Left lobe of liver (tissue), 2 donors: ENCODE measurements around the gene KRTAP4-16. TPM values are rescaled to one million over a fixed set of nuclear protein-coding genes. Genes with fewer than 3 reads are reported as not detected.
"Not testable (repeated sequence)": the region's sequence is repeated elsewhere in the genome, so short reads cannot be mapped to it uniquely, and the experiment has no call there.

Experiments used
- ATAC-seq: fragments of 200-7000 bp; cut with Tn5 transposase; one replicate; pipeline ENCODE4 v1.9.1; 2020; ENCODE audit warnings: mild to moderate bottlenecking, moderate library complexity
- DNase-seq: peaks from one replicate; pipeline ENCODE4 v3.0.0-alpha.2; 2020; ENCODE audit warnings: low spot score
- total RNA-seq: library from RNA; stranded (reverse); gene quantifications from one replicate; pipeline ENCODE4 v1.2.1, GENCODE V29; 2021
- donor health status: DM: no; HTN: no; CAD: no; lungs with moderate emphysema.
- donor health status: DM: no; HTN: yes; CAD: no.

Gene KRTAP4-16
- not detected for total RNA-seq

DNA sequence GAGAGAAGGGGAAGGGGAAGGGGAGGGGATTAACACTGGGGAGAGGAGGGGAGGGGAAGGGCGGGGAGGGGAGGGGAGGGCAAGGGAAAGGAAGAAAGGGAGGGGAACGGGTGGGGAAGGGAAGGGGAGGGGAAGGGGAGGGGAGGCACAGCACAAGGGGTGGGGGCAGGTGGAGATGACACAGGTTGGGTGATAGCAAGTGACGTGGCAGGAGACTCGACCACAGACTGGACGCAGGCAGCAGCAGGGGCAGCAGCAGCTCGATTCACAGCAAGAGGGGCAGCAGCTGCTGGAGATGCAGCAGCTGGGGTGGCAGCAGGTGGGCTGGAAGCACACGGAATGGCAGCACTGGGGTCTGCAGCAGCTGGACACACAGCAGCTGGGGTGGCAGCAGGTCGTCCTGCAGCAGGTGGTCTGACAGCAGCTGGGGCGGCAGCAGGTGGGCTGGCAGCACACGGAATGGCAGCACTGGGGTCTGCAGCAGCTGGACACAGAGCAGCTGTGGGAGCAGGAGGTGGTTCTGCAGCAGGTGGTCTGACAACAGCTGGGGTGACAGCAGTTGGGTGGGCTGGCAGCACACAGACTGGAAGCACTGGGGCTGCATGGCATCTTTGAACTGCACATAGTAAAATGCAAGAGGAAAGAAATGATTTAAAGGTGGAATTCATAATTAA is at the start of gene KRTAP4-16:
TSS of gene KRTAP4-16 (minus strand) at position 624 of the 674 bp plus-strand sequence. CDS start at position 624, 0 bp downstream.
- no peak for ATAC-seq
- no peak for DNase-seq

DNA sequence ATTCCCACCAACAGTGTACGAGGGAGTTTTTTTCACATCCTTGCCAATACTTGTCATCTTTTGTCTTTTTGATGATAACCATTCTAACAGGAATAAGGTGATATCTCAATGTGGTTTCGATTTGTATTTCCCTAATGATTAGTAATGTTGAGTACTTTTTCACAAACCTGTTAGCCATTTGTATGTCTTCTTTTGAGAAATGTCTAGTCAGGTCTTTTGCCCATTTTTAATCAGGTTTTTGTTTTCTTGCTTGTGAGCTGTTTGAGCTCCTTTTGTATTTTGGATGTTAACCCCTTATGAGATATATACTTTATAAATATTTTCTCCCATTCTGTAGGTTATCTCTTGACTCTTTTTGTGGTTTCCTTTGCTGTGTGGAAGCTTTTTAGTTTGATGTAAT is 49.5 kb upstream of the KRTAP4-16 start:
- no peak for ATAC-seq
- no peak for DNase-seq

DNA sequence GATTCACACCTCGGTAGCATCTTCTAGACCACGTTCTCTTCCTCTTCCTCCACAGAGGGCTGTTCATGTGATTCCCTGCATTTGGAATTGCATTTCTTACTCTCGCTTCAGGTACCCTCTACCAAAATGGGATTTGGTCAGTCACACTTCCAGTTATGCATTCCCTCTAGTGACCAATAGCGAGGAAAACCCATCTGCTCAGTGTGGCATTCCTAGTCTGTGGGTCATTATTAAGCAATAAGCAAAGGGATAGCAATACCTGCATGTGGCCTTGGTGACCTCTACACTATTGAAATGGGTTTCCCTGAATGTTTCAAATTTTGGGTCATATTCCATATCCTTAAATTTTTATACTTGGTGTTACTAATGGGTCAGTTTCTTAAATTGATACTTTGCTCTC is 48.0 kb upstream of the KRTAP4-16 start:
- DNase-seq (no peak), ATAC-seq (no peak)

DNA sequence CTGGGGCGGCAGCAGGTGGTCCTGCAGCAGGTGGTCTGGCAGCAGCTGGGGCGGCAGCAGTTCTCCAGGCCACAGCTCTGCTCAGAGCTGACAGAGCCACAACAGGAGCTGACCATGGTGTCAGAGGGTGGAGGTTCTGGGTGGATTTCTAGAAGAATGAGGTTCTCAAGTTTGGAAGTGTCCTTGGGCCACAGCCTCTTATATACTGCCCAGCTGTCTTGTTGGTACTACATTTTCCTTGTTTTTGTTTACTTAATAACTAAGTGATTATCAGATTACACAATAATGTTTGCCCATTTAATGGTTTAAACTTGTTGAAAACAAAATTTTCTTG is 47.6 kb upstream of the KRTAP4-16 start, which contains the start of gene KRTAP4-5:
TSS of gene KRTAP4-5 (minus strand) at position 174 of the 334 bp plus-strand sequence. CDS start at position 116, 58 bp downstream.
- ATAC-seq (no peak), DNase-seq (no peak)

DNA sequence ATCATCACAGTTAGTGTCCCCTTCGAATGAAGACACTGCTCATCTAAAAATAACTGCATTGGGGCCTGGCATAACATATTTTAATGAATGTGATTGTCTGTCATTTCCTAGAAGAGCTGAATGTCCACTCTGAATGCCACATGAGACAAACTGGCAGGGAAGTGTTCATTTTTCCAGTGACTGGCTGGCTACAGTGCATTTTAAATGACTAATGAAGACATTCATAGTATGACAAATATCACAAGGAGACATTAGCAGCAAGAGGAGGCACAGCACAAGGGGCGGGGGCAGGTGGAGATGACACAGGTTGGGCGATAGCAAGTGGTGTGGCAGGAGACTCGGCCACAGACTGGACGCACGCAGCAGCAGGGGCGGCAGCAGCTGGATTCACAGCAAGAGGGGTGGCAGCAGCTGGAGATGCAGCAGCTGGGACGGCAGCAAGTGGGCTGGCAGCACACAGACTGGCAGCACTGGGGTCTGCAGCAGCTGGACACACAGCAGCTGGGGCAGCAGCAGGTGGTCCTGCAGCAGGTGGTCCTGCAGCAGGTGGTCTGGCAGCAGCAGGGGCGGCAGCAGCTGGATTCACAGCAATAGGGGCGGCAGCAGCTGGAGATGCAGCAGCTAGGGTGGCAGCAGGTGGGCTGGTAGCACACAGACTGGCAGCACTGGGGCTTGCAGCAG is 47.1 kb upstream of the KRTAP4-16 start:
- ATAC-seq, DNase-seq: not testable (repeated sequence)

DNA sequence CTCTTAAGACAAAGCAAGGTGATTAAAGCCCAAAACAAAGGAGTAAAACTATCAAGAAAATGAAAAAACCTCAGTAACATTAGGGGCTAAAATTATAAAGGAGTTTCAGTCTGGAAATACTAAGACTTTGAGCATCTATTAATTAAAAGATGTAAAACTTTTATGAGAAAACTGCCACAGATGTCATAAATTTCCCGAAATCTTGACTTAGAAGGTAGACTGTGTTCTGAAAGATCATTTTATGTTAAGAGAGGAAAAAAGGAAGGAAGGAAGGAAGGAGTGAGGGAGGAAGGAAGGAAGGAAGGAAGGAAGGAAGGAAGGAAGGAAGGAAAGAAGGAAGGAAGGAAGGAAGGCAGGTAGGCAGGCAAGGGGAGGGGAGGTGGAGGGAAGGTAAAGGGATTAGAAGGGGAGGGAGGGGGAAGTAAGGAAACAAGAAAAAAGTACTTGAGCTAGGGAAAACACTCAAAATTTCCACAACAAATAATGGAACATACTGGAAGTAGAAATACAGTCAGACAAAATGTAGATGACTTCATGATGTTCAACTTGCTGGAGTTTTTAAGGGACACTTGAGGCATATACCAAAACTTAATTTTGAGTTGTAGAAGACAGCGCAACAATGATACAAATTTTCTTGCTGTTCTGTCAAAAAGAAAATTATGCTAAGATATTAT is 45.7 kb upstream of the KRTAP4-16 start:
- DNase-seq: no peak
- no peak for ATAC-seq

DNA sequence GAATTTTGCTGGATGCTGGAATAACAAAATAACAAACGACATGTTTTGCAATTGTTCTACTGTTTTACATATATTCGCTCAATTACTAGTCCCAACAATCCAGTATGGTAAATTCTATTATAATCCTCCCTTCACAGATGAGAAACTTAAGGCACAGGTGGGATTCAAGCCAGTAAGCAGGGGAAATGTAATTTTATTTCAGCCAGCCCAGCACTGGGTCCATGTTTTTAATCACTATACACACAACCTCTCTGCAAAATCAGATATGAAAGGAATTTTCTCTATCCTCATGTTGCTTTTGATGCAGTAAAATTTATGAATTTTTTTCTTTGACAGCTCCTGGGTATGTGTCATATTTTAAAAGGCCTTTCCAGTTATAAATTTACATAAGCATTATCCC is 43.3 kb upstream of the KRTAP4-16 start:
- ATAC-seq (no peak), DNase-seq (no peak)

DNA sequence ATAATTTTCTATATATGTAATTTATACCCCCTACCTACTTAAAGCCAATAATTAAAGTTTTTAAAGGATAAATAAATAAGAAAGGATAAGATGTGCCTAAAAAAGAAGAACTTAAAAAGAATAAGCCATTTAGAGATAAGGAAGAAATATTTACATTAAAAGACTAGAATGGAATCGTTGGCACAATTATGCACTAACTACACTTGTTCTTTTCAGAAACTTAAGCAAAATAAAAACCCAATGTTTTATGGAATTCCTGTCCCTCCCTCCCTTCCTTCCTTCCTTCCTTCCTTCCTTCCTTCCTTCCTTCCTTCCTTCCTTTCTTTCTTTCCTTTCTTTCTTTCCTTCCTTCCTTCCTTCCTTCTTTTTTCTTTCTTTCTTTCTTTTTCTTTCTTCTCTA is 42.8 kb upstream of the KRTAP4-16 start:
- ATAC-seq (no peak), DNase-seq (no peak)

DNA sequence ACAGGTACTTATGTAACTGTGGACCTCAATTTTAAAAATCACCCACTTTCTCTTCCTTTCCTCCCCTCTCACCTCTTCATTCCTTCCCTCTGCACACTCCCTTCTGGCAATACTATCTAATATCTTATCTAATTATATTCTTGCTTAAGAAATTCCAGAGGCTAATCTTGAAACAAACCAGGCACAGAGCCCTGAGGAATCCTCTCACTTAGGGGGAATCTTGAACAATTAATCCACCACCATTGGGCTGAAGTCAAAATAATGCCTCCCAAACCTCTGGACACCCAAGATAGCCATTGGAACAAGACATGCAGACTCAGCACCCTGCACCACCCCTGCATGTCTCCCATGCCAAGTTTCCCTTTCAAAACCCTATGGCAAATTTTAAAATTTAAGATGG is 39.4 kb upstream of the KRTAP4-16 start:
- no peak for DNase-seq
- no peak for ATAC-seq

DNA sequence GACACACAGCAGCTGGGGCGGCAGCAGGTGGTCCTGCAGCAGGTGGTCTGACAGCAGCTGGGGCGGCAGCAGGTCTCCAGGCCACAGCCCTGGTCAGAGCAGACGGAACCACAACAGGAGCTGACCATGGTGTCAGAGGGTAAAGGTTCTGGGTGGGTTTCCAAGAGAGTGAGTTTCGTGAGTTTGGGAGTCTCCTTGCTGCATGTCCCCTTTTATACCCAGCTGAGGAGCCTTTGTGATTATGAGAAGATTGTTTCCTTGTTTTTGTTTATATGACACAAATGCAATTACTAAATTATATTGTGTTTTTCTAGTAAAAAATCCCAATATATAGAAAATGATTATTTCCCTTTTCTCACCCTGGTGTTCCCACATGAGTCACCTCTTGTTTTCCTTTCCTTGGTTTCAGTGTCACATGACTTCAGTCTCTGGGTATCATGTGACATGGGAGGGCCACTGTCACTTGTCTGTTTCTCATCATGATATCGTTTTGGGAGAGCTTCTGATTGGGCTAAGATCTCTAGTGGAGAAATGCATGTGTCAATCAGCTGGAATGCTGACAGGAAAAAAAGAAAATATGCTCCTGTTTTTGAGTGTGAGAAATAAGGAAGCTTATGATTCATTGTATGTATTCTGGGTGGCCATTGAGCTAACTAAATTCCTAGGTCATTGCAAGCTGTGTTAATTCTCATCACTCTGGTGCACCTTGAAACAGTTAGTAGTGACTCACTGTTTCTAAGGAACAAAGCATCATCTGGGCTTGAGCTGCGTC is 38.5 kb upstream of the KRTAP4-16 start, which contains the start of gene KRTAP4-6:
TSS of gene KRTAP4-6 (minus strand) at position 185 of the 772 bp plus-strand sequence. CDS start at position 128, 57 bp downstream.
- DNase-seq: no peak
- no peak for ATAC-seq

DNA sequence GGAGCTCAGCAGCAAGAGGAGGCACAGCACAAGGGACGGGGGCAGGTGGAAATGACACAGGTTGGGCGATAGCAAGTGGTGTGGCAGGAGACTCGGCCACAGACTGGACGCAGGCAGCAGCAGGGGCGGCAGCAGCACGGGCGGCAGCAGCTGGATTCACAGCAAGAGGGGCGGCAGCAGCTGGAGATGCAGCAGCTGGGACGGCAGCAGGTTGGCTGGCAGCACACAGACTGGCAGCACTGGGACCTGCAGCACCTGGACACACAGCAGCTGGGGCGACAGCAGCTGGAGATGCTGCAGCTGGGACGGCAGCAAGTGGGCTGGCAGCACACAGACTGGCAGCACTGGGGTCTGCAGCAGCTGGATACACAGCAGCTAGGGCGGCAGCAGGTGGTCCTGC is 37.9 kb upstream of the KRTAP4-16 start:
- not testable (repeated sequence) for ATAC-seq, DNase-seq

DNA sequence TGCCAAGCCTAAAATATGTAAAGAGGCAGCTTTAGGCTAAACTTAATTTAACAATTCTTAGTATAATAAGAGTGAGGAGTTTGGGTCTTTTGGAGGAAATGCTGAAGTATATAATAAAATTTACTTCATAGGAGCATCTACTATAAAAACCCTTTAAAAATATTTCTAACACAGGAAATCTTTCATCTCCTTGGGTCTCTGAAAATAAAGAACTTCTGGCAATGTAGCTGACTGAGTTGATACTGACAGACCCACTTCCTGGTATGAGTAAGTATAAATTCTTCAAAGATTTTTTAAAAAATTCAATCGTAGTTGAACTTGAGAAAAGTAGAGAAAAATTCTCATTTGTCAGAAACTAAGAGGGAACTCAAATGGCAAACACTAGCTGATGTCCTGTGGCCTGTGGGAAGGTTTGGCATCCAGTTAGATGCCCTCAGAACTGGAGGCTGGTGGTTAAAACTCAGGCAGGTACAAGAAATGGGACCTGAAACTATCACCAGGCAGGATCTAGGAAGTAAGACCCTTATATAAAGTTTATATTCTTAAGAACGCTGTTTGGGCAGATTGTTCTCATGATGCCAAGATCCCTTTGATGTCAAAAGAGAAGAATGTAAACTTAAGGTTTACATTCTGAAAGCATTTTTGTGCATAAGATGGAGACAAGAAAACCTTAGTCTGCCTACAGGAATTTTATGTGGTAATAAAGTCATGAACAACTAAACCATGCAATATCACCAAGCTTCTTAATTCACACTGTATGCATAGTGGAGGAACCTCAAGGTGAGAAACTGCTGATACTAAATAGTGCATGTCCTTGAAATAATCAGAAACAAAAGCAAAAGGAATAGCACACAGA is 32.1 kb upstream of the KRTAP4-16 start:
- DNase-seq (no peak), ATAC-seq (no peak)

DNA sequence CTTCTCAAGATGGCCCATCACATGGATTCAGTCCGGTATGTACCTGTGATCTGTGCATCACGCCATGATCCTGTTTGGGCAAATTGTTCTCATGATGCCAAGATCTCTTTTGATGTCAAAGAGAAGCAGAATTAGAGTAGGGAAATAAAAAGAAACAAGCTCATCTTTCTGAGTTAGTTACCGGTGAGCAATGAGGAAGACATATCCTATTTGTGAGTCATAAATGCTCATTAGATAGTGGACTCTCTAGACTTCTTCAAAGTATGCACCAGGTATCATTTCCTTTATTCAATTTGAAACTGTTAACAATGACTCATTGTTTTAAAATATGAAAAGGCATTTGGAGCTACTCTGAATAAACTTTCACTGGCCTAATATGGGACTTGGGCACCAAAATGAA is 30.0 kb upstream of the KRTAP4-16 start:
- DNase-seq: no peak
- no peak for ATAC-seq

DNA sequence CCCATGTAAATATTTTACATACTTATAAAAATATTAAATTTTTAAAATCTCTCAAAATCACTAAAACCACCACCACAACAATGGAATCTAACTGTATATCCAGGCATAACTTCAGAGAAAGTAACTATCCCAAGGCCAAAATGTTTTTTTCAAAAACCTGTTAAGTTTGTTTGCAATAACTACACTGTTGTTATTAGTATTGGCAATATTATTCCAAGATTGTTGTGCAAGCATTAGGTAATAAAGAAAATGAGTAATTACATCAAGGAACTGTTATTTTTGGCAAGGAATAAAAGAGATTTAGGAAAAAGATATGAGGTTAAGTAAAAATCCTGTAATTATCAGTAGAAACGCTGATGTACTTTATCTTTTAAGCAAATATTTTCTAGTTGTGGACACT is 25.4 kb upstream of the KRTAP4-16 start:
- no peak for DNase-seq

DNA sequence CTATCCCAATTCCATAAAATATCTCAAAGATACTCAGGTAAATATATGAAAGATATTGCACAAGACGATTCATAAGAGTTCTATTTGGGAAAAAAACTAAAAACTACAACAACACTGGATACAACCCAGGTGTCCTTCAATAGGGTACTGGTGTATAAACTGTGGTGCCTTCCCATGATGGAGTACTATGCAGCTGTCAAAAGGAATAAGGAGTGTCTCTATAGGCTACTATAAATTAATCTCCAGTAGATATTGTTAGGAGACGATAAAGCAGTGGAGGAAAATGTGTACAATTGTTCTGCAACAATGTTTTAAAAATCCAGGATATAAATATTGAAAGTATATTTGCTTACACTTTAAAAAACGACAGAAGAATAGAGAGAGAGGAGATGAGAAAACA is 24.4 kb upstream of the KRTAP4-16 start:
- no peak for DNase-seq
- no peak for ATAC-seq

More for the DNA sequence above, 25.4 kb upstream of the KRTAP4-16 start:
- ATAC-seq: no peak

DNA sequence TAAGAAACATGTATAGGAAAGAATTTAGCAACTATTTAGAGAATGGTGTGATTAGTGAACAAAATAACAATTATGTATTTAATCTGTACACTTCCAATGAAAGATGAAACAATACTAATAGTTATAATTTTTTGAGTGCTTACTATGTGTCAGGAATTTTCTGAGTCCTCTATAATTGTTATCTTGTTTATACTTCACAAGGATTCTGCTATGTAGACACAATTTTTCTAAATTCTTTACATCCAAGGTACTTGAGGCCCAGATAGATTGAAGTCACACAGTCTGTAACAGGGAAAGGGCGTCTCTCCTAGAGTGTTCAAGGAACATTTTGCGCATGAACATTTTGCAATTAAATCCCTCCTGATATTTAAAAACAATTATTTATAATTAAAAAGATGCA is 23.1 kb upstream of the KRTAP4-16 start:
- no peak for ATAC-seq

DNA sequence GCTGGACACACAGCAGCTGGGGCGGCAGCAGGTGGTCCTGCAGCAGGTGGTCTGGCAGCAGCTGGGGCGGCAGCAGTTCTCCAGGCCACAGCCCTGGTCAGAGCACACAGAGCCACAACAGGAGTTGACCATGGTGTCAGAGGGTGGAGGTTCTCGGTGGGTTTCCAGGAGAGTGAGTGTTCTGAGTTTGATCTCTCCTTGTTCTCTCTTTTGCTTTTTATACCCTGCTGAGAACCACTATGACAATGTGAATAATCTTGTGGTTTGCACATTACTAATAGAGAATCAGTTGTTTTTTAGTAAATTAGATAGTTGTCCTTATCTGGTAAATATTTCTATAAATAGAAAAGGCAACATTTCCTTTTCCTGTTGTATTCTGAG is 22.0 kb upstream of the KRTAP4-16 start, which contains the start of gene KRTAP4-12:
TSS of gene KRTAP4-12 (minus strand) at position 192 of the 381 bp plus-strand sequence. CDS start at position 132, 60 bp downstream.
- not testable (repeated sequence) for DNase-seq, ATAC-seq

More for the DNA sequence above, 23.1 kb upstream of the KRTAP4-16 start:
- DNase-seq: no peak

DNA sequence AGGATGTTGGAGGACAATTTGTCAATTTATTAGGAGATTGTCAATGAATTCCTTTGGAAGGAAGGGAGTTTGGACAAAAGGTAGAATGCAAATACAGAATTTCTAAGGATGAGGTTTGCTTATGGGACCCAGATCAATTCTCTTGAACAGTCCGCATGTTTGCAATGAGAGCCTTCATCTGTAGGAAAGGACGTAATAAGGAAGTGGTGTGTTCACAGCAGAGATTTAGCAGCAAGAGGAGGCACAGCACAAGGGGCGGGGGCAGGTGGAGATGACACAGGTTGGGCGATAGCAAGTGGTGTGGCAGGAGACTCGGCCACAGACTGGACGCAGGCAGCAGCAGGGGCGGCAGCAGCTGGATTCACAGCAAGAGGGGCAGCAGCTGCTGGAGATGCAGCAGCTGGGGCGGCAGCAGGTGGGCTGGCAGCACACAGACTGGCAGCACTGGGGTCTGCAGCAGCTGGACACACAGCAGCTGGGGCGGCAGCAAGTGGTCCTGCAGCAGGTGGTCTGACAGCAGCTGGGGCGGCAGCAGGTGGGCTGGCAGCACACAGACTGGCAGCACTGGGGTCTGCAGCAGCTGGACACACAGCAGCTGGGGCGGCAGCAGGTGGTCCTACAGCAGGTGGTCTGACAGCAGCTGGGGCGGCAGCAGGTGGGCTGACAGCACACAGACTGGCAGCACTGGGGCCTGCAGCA is 21.4 kb upstream of the KRTAP4-16 start:
- not testable (repeated sequence) for DNase-seq, ATAC-seq

DNA sequence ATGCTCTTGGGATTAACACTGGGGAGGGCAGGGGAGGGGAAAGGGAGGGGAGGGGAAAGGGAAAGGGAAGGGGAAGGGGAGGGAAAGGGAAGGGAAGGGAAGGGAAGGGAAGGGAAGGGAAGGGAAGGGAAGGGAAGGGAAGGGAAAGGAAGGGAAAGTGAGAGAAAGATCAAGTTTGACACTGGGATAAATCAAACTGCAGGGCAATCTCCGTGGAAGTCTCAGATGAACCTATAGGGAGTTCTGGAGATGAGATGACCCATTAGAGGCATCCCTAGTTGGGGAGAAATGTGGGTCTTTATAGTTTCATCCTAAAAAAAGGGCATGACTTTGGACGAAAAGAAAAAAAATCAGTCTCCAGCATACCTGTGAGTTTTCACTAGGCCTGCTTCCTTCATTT is 19.7 kb upstream of the KRTAP4-16 start:
- DNase-seq: no peak

More for the DNA sequence above, 19.7 kb upstream of the KRTAP4-16 start:
- no peak for ATAC-seq
